ENCODE measurements around the gene ZNF277. TPM values are rescaled to one million over a fixed set of nuclear protein-coding genes. Genes with fewer than 3 reads are reported as not detected.

ZNF277 gene
- total RNA-seq, 1 donor from 2014 or later: 19.0 TPM

- no peak for TF ChIP-seq CTCF (conservative IDR thresholded peaks at IDR 0.05; ENCODE audit: low read depth, low read length)
- no peak for DNase-seq (ENCODE audit: low read depth)
Measured at GRCh38 chr7:112184455-112184854, 22.0 kb upstream of the ZNF277 start.

GRCh38 chr7:112185005-112185834 is 21.3 kb upstream of the ZNF277 start:
- TF ChIP-seq CTCF (conservative IDR thresholded peaks at IDR 0.05; ENCODE audit: low read depth, low read length): no peak
- no peak for DNase-seq (ENCODE audit: low read depth)
- no peak overlapping the region for H3K4me3 ChIP-seq (ENCODE audit: low read depth, low read length)

More at GRCh38 chr7:112184455-112184854, 22.0 kb upstream of the ZNF277 start:
- H3K4me3 ChIP-seq (ENCODE audit: low read depth, low read length): no peak overlapping the region

GRCh38 chr7:112186300-112186699 is 20.2 kb upstream of the ZNF277 start:
- no peak for TF ChIP-seq CTCF (conservative IDR thresholded peaks at IDR 0.05; ENCODE audit: low read depth, low read length)
- no peak overlapping the region for H3K4me3 ChIP-seq (ENCODE audit: low read depth, low read length)
- DNase-seq (ENCODE audit: low read depth): no peak

- no peak for DNase-seq (ENCODE audit: low read depth)
- TF ChIP-seq CTCF (conservative IDR thresholded peaks at IDR 0.05; ENCODE audit: low read depth, low read length): no peak
- no peak overlapping the region for H3K4me3 ChIP-seq (ENCODE audit: low read depth, low read length)
Measured at GRCh38 chr7:112188257-112188656, 18.2 kb upstream of the ZNF277 start.

- no peak for DNase-seq (ENCODE audit: low read depth)
- no peak overlapping the region for H3K4me3 ChIP-seq (ENCODE audit: low read depth, low read length)
- no peak for TF ChIP-seq CTCF (conservative IDR thresholded peaks at IDR 0.05; ENCODE audit: low read depth, low read length)
Measured at GRCh38 chr7:112189691-112190090, 16.8 kb upstream of the ZNF277 start.

- no peak overlapping the region for H3K4me3 ChIP-seq (ENCODE audit: low read depth, low read length)
- DNase-seq (ENCODE audit: low read depth): no peak
- no peak for TF ChIP-seq CTCF (conservative IDR thresholded peaks at IDR 0.05; ENCODE audit: low read depth, low read length)
Measured at GRCh38 chr7:112190120-112190519, 16.4 kb upstream of the ZNF277 start.
